NT2/D1 (cell line): Measurements from ENCODE around the gene NR2C2.

Experiments
- YY1 ChIP-seq: IDR thresholded peaks from 2 replicates; pipeline ENCODE4 v1.6.1; 2011; ENCODE audit not compliant: insufficient read length, insufficient read depth
- ZNF274 ChIP-seq: IDR thresholded peaks from 2 replicates; pipeline ENCODE4 v1.6.1; 2011; ENCODE audit warnings: mild to moderate bottlenecking, low read depth, low read length

- TF ChIP-seq YY1 (no peak), ZNF274 (no peak)
Measured at GRCh38 chr3:15051531-15051930, 104.1 kb downstream of the NR2C2 start.
